ENCODE results near the gene DMRTB1.

Gene DMRTB1

GRCh38 chr1:53495633-53496345, 36.6 kb downstream of the DMRTB1 start:
- DNase-seq: no peak

DNA sequence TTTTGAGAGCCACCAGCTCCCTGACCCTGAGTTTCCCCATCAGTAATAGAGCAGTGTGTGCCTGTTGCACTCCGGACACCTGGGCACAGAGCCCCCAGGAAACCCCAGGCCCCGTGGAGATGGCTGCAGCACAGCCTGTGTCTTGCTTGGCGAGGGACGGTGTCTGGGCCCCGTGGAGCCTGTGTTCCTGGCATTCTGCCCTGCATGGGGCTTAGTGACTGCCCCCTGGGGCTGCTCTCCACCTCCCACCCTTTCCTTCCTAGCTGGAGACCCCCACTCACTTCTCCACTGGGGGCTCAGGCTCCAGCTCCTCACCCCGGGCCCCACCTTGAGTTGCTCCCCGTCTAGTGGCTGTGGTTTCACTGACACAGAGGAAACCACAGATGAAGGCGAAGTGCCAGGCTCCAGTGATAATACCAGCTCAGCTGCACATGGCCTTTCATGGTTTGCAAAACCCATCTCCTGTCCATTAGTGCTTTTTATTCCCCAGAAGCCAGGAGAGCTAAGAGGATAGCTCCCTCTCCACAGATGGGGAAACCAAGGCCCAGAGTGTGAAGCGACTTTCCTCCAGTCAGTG, 39.4 kb downstream of the DMRTB1 start:
- DNase-seq: no peak

GRCh38 chr1:53499257-53500203, 40.3 kb downstream of the DMRTB1 start:
- no peak for DNase-seq

DNA sequence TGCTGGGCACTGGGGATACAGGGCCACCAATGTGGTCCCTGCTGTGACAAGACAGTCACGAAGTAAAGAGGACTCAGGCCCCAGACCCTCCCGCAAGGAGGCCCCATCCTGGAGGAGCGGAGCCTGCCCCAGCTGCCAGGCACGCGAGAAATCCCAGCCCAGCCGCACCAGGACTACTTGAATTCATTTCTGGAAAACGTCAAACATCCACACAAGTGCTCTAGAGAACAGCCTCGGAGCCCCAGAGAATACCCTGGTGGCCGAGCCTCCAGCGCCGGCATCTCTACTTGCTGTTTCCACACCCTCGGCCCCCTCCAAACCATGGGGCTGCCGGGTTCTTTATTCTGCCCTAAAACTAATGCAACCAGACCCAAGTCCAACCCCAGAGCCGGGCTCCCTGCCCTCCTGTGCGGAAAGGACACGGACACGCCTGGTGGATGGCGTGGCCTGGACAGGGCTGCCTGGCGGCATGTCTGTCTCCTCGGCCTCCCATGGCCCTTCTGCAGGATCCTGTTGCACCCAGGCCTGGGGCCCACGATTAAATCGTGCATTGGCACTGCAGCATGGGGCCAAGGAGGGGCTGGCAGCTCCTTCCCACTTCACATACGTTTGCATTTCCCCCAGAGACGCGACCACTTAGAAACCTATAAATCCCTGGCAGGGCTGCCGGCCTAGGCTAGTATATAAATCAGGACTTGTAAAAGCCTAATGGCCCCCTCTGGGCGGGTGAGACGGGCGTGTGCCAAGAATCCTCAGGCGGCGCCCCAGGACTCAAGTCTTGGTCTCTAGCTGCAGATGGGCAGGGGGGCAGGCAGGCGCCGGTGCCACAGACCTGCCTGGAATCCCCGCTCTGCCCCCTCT, 41.2 kb downstream of the DMRTB1 start:
- DNase-seq: peak; percentile 53

DNA sequence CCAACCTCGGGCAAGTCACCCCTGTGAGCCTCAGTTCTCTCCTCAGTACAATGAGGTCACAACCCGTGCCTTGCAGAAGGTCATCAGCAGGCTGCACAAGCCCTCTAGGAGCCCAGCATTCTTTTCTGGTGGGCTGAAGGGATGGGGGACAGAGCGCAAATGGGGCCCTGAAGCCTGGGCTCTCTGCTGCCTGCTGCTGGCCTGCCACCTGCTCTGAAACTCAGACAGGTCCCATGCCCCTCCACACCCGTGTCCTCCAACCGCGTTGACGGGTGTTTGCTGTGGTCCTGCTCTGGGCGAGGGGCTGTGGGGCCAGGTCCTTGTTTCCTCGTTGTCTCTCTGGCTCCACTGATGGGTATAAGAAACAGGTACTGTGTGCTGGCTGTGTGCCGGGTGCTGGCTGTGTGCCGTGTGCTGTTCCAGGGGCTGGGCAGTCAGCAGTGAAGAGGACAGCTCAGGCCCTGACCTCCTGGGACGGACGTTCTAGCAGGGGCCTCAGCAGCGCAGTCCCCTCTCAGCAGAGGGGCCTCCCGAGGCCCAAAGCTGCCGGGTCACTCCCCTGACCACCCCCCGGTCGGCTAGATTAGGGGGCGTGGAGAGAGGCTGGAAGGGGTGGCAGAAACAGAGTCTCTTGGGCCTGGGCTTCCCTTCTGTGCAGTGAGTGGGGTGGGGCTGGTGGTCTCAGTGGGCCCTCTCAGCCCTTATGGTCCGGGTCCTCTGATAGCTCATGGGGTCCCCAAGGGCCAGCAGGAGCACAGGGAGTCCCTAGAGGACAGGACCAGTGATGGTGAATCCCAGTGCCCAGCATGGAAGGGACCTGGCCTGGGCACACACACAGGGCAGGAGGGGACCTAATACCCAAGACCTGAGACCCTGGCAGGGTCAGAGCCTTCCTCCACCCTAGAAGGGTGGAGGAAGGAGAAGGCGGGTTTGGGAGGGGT, 42.1 kb downstream of the DMRTB1 start:
- DNase-seq: peak; percentile 16

DNA sequence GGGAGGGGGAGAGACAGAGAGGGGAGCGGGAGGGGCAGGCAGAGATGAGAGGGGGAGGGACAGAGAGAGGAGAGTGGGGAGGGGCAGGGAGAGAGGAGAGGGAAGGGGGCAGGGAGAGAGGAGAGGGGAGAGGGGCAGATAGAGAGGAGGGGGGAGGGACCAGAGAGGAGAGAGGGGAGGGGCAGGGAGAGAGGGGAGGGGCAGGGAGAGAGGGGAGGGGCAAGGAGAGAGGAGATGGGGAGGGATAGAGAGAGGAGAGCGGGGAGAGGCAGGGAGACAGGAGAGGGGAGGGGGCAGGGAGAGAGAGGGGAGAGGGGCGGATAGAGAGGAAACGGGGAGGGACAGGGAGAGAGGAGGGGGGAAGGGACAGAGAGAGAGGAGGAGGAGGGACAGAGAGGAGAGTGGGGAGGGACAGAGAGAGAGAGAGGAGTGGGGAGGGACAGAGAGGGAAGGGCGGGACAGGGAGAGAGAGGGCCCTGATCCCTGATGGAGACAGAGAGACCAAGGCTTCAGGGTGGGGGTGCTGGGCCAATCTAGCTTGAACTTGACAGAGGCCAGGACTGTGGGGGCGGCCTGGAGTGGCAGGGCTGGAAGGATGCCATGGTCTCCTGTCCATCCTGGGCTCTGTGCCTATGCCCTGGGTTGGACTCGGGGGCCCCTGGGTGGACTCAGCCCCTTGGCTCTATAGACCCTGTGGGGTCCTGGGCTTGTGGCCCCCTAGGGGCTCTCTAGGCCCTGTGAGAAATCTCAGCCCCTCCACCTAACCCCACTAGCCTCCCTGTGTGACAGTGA, 43.6 kb downstream of the DMRTB1 start:
- DNase-seq: no peak

- no peak for DNase-seq
Measured at GRCh38 chr1:53503433-53504217, 44.4 kb downstream of the DMRTB1 start.

DNA sequence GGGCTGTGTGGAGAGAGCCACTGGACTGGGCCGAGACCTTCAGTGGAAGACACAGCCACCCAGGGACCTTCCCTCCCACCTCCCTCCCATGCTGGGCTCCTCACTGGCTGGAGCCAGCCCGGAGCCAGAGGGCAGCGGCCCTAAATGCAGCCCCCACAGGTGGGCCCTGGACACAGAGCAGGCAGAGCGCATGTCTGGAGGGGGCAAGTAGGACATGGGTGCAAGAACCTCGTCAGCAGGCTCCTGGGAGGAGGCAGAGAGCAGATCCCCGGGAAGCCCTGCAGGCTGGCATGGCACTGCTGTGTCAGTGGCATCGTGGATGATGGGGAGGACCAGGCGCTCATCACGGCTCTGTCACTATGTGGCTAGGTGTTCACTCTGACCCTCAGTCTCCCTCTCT, 45.7 kb downstream of the DMRTB1 start:
- no peak for DNase-seq

GRCh38 chr1:53505401-53505800, 46.2 kb downstream of the DMRTB1 start:
- DNase-seq: no peak

DNA sequence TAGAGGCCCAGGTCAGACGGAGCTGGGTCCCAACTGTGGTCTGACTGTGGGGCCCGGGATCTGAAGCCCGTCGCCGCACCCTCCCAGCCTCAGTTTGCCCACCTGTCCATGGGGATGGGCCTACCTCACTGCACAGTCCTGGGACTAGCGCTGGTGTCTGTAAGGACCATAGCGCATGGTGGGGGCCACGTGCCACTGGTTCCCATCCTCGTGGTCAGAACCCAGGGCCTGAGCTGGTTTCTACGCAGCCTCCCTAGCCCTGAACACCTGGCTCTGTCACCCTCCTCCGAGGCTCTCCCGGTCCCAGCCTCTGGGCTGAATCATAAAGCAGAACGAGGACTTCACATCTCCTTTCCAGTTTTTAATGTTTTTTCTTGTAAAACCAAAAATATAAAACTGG, 46.7 kb downstream of the DMRTB1 start:
- no peak for DNase-seq

DNA sequence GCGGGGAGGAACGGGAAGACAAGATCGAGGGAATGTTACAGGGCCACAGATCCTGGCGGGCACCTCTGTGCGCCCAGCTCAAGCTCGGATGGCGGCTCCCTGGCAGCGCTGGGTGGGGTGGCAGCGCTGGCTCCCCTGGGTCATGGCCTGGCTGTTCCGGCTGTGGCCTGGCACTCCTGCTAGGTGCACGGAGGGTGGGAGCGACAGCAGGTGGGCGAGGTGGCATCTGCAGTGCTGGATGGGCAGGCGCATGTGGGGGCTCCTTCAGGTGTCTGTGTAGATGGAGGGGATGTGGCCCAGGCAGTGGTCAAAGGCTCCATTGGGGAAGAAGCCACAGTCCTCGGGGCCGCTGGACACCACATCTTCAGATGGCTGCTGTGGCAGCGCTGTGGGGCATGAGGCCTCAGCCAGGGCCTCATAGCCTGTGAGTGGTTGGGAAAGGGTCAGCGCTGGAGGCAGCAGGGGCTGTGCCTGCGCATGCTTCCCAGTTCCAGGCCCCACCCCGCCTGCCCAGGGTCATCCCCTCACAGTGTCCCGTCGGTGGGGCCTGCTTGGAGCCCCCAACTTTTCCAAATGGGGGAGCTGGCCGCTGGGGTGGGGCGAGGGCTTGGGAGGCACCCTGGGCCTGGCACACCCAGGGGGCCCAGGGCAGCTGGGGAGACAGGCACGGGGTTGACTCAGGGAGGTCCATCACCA, 47.3 kb downstream of the DMRTB1 start:
- DNase-seq: no peak

DNA sequence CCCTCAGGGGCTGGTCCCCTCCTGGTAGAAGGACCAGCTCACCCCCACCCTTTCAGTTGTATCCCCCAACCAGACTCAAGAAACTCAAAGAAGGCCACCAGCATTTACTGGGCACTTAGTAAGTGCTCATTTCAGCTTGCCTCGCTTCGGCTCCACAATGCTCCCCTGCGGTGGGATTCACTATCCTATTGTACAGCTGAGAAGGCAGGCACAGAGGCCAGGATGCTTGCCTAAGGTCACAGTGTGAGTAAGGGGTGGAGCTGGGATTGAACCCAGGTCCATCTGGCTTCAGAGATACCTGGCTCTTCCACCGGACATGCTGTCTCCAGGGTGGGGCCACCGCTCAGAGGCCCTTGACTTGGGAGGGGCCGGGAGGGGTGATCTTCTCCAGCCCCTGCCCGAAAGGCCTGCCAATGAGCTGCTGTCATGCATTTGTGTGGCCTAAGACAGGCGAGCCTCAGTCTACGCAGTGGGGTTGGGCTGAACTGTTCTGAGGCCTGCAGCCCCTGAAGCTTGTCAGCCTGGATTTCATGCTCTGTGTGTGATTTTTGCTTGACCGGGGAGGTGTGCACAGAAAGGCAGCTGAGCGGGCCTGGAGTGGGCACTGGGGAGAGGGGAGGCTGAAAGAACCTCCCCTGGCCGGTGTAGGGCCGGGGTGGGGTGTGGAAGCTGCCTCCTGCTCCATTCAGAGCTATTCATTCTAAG, 48.1 kb downstream of the DMRTB1 start:
- no peak for DNase-seq

GRCh38 chr1:53508056-53508990, 49.1 kb downstream of the DMRTB1 start:
- DNase-seq: no peak

GRCh38 chr1:53508991-53509666, 49.9 kb downstream of the DMRTB1 start:
- no peak for DNase-seq

- DNase-seq: no peak
Measured at GRCh38 chr1:53509775-53510174, 50.6 kb downstream of the DMRTB1 start.

DNA sequence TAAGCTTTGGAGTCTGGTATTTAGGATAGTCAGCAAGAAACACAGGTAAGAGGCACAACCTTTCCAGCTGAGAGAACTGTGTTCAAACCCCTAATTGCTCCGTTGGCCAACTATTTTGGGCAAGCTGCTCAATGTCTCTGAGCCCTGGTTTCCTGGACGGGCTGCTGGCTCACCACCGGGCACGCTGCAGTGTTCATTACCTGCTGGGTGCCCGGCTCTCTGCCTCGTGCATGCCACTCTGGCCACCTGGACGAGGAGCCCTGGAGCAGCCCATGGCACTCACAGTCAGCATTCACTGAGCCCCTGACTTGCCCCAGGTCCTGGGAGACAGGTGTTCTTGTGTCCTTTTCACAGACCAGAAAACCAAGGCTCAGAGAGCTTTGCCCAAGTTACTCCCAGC, 51.0 kb downstream of the DMRTB1 start:
- no peak for DNase-seq
